PC-9 (cell line): ENCODE results near the gene ZNF654. TPM values are rescaled to one million over a fixed set of nuclear protein-coding genes. Genes with fewer than 3 reads are reported as not detected.

Experiments
- BruUV-seq: library from RNA; stranded (reverse); fragments of 400-500 nt; replicated peaks from 2 replicates; lab custom pipeline; 2021; lab: Mats Ljungman, UMichigan
- CTCF ChIA-PET: fragments of 300-600 bp; sonication (Branson Sonifier 250); formaldehyde crosslinking; loops from one replicate; lab custom pipeline; 2022; ENCODE audit warnings: antibody characterized with exemption; lab: Charles Lee
- POLR2A ChIA-PET: fragments of 300-600 bp; sonication (Branson Sonifier 250); formaldehyde crosslinking; loops from one replicate; lab custom pipeline; 2022; ENCODE audit warnings: antibody characterized with exemption; ENCODE audit not compliant: unreplicated experiment; lab: Charles Lee
- DNase-seq, 2 experiments: peaks; one replicate each; pipeline versions ENCODE4 v3.0.0 to v3.0.0-alpha.2; 2015 to 2022; ENCODE audit warnings: mixed read lengths in 1 of 2
- H2AFZ ChIP-seq: fragments of 200-600 bp; sonication (generic); 2 replicates; pipeline ENCODE4 v1.8.1; 2017; ENCODE audit warnings: antibody characterized with exemption
- H3F3A ChIP-seq: fragments of 200-600 bp; sonication (generic); 2 replicates; pipeline ENCODE4 v1.8.1; 2017; ENCODE audit warnings: antibody characterized with exemption, mild to moderate bottlenecking, low read depth; ENCODE audit not compliant: insufficient read depth
- H3K27ac ChIP-seq: fragments of 200-600 bp; sonication (generic); 2 replicates; pipeline ENCODE4 v1.6.1; 2016; ENCODE audit warnings: mixed run types
- H3K27me3 ChIP-seq: fragments of 200-600 bp; sonication (generic); 2 replicates; pipeline ENCODE4 v1.6.1; 2016; ENCODE audit warnings: low read depth, mixed run types; ENCODE audit not compliant: insufficient read depth
- H3K36me3 ChIP-seq: fragments of 200-600 bp; sonication (generic); 2 replicates; pipeline ENCODE4 v1.6.1; 2016; ENCODE audit warnings: low read depth, mixed run types
- H3K4me1 ChIP-seq: fragments of 200-600 bp; sonication (generic); replicated peaks from 2 replicates; pipeline ENCODE4 v1.6.1; 2016; ENCODE audit warnings: mixed run types; ENCODE audit not compliant: insufficient read depth
- H3K4me2 ChIP-seq: fragments of 200-600 bp; sonication (generic); 2 replicates; pipeline ENCODE4 v1.6.1; 2017; ENCODE audit warnings: mixed run types
- H3K4me3 ChIP-seq: fragments of 200-600 bp; sonication (generic); 2 replicates; pipeline ENCODE4 v1.6.1; 2016; ENCODE audit warnings: mixed run types
- H3K79me2 ChIP-seq: fragments of 200-600 bp; sonication (generic); 2 replicates; pipeline ENCODE4 v1.6.1; 2017; ENCODE audit warnings: low read depth, mixed run types
- H3K9me2 ChIP-seq: fragments of 200-600 bp; sonication (generic); 2 replicates; pipeline ENCODE4 v1.8.1; 2017; ENCODE audit warnings: mild to moderate bottlenecking; ENCODE audit not compliant: insufficient read depth
- H3K9me3 ChIP-seq: fragments of 200-600 bp; sonication (generic); 2 replicates; pipeline ENCODE4 v1.8.1; 2016; ENCODE audit warnings: low read depth; ENCODE audit not compliant: insufficient read depth
- H4K20me1 ChIP-seq: fragments of 200-600 bp; sonication (generic); 2 replicates; pipeline ENCODE4 v1.8.1; 2017; ENCODE audit not compliant: insufficient read depth
- EZH2 ChIP-seq: fragments of 200-600 bp; sonication (generic); IDR thresholded peaks from 2 replicates; pipeline ENCODE4 v1.8.0; 2017; ENCODE audit warnings: antibody characterized with exemption, low read depth
- intact Hi-C: fragments of 100-400 bp; cut with micrococcal nuclease; formaldehyde crosslinking; loops from one replicate; pipeline ENCODE4 v1.10.0; 2022; ENCODE audit not compliant: unreplicated experiment
- total RNA-seq: library from RNA; stranded (reverse); gene quantifications from 2 replicates; pipeline ENCODE4 v1.2.3, GENCODE V29; 2021
- TF ChIP-seq, protein P1 (sequence below): fragments of 200-600 bp; sonication (generic); conservative IDR thresholded peaks from 2 replicates; pipeline ENCODE4 v1.6.1; 2017; ENCODE audit warnings: mixed run types, antibody characterized with exemption, mild to moderate bottlenecking, moderate library complexity

Gene ZNF654
- total RNA-seq, 1 experiment from 2014 or later = 9.6 TPM

DNA sequence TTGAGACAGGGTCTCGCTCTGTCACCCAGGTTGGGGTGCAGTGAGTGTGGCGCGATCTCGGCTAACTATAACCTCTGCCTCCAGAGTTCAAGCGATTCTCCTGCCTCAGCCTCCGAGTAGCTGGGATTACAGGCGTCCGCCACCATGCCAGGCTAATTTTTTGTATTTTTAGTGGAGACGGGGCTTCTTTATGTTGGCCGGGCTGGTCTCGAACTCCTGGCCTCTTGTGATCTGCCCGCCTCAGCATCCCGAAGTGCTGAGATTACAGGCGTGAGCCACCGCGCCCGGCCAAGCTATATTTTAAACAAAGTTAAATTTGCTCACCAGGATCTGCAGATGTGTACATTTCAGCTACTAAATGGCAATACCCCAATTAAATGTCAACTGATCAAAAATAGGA, 89.6 kb downstream of the ZNF654 start:
- no peaks in the 10 kb centered on the region for H4K20me1 ChIP-seq
- intact Hi-C loops = loop anchor here (2.0 kb wide), 1 partner anchor 90 kb away; the partner anchor contains the start of genes CGGBP1 and ZNF654
- POLR2A ChIA-PET = no interaction called here
- no peaks in the 10 kb centered on the region for H3K9me2 ChIP-seq
- no TSS peak for BruUV-seq
- TF ChIP-seq, protein P1, sequence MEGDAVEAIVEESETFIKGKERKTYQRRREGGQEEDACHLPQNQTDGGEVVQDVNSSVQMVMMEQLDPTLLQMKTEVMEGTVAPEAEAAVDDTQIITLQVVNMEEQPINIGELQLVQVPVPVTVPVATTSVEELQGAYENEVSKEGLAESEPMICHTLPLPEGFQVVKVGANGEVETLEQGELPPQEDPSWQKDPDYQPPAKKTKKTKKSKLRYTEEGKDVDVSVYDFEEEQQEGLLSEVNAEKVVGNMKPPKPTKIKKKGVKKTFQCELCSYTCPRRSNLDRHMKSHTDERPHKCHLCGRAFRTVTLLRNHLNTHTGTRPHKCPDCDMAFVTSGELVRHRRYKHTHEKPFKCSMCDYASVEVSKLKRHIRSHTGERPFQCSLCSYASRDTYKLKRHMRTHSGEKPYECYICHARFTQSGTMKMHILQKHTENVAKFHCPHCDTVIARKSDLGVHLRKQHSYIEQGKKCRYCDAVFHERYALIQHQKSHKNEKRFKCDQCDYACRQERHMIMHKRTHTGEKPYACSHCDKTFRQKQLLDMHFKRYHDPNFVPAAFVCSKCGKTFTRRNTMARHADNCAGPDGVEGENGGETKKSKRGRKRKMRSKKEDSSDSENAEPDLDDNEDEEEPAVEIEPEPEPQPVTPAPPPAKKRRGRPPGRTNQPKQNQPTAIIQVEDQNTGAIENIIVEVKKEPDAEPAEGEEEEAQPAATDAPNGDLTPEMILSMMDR = no peak
- TF ChIP-seq EZH2 = no peak
- H3K27me3 ChIP-seq = no peaks in the 10 kb centered on the region
- no peak overlapping the region for H3K27ac ChIP-seq
- 0 out of 2 replicates have a peak, but pooled peaks cover 5% of the 10 kb centered on the region for H3F3A ChIP-seq
- peaks cover 63% of the 10 kb centered on the region for H3K79me2 ChIP-seq
- H3K4me1 ChIP-seq = peaks cover 17% of the 10 kb centered on the region
- 0 out of 2 replicates have a peak, but pooled peaks cover 4% of the 10 kb centered on the region for H3K36me3 ChIP-seq
- CTCF ChIA-PET = no interaction called here
- peak overlapping the region; percentile 95 for H3K4me3 ChIP-seq
- H3K4me2 ChIP-seq = peak overlapping the region; percentile 99
- H3K9me3 ChIP-seq = no peaks in the 10 kb centered on the region
- H2AFZ ChIP-seq = peak overlapping the region; percentile 97
- DNase-seq = no peak

DNA sequence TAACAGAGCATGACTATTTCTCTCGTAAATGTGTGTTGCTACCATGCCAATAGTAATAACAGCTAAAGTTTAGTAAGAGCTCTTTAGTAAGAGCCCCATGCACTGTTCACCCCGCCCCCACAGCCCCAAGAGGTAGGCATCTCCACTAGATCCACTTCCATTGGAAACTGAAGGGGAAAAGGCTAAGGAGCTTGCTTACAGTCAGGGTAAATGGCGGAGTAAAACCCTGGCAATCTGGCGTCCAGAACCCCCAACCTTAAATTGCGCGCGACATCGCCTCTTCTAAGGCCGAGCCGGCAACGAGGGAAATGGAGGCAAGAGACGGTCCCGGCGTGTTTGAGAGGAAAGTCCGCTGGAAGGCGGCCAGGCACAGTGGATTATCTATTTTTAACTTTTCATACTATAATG, 90.0 kb downstream of the ZNF654 start:
- Histone ChIP-seq H3K27me3 (no peaks in the 10 kb centered on the region), H3F3A (0 out of 2 replicates have a peak, but pooled peaks cover 5% of the 10 kb centered on the region), H3K4me1 (peaks cover 17% of the 10 kb centered on the region), H3K9me2 (no peaks in the 10 kb centered on the region), H3K36me3 (0 out of 2 replicates have a peak, but pooled peaks cover 4% of the 10 kb centered on the region), H3K9me3 (no peaks in the 10 kb centered on the region), H4K20me1 (no peaks in the 10 kb centered on the region), H3K4me3 (peak overlapping the region; percentile 95), H3K27ac (peak overlapping the region; percentile 90), H2AFZ (peak overlapping the region; percentile 97), H3K4me2 (peak overlapping the region; percentile 99), H3K79me2 (peaks cover 63% of the 10 kb centered on the region)
- no peak for TF ChIP-seq EZH2
- TF ChIP-seq, protein P1 = no peak
- no peak for DNase-seq
- BruUV-seq = TSS peak; percentile 60
- ChIA-PET POLR2A (no interaction called here), CTCF (no interaction called here)
- intact Hi-C loops = loop anchor here (2.0 kb wide), 1 partner anchor 90 kb away; the partner anchor contains the start of genes CGGBP1 and ZNF654

DNA sequence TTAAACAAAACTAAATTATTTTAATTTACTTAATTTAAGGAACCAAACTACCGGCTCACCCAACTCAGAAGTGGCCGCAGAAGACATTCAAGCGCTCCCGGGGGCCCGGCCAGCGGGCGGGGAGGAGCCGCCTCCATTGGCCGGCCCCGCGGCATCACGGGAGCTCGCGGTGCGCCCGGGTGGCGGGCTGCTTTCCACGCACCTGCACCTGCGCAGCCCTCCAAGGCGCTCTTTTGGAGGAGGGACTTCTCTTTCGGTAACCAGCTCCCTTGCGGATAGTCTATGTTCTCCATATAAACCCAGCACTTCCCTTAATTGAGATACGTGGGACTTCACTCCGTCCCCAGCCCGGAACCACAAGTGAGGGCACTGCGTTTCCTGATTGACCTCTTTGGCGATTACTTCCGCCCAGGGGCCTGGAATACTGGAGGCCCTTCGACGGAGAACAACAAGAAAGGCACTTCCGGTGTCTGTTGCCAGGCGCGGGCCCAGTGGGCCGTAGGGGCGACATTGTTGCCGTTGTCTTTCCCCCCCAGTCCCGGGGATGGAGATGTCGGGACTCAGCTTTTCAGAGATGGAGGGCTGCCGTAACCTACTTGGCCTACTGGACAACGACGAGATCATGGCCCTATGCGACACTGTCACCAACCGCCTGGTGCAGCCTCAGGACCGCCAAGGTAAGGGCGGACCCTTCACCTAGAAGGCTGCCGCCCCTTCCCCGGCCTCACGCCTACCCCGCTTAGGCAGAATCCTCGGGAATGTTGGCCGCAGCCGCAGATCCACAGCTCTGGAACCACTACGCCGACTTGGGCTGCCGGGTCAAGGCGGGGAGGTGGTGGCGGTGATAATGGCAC, 90.7 kb downstream of the ZNF654 start, which contains the start of gene C3orf38:
TSS of gene C3orf38 (plus strand) at position 451 of the 854 bp plus-strand sequence. CDS start at position 545, 94 bp downstream.
- Histone ChIP-seq H3K27ac (peak within 1 kb of the TSS; percentile 90), H3K4me2 (peak within 1 kb of the TSS; percentile 99), H2AFZ (peak within 1 kb of the TSS; percentile 97), H3K4me3 (peak within 1 kb of the TSS; percentile 95), H3K36me3 (peaks cover 8% of the 10 kb centered on the region; the same call in 1 of the 2 replicates), H3K9me2 (no peaks in the 10 kb centered on the region), H3K4me1 (peaks cover 17% of the 10 kb centered on the region), H4K20me1 (no peaks in the 10 kb centered on the region), H3K27me3 (no peaks in the 10 kb centered on the region), H3K79me2 (peaks cover 65% of the 10 kb centered on the region), H3F3A (0 out of 2 replicates have a peak, but pooled peaks cover 5% of the 10 kb centered on the region), H3K9me3 (no peaks in the 10 kb centered on the region)
- peak; percentile 82 to 87 for DNase-seq
- ChIA-PET CTCF (no interaction called here), POLR2A (interaction anchor here (0.6 kb wide), 1 partner anchor 236 kb away, joined by 10 read pairs; no protein-coding TSS in a partner anchor)
- no TSS peak for BruUV-seq
- intact Hi-C loops = loop anchor here (2.0 kb wide), 1 partner anchor 91 kb away; the partner anchor contains the start of genes CGGBP1 and ZNF654
- no peak for TF ChIP-seq EZH2
- TF ChIP-seq, protein P1 = no peak
